H9 (cell line): ENCODE data around the gene RHBDF1. TPM values are rescaled to one million over a fixed set of nuclear protein-coding genes. Genes with fewer than 3 reads are reported as not detected.
A peak's percentile ranks its signal among the peaks of the same experiment; 100 is the strongest.

ENCODE experiments used
- DNase-seq: peaks from one replicate; pipeline ENCODE4 v3.0.0-alpha.2; 2017
- H2AFZ ChIP-seq: one replicate; pipeline ENCODE4 v1.6.1; 2013; ENCODE audit warnings: mild to moderate bottlenecking, low read length, control low read depth, moderate library complexity
- H2AK5ac ChIP-seq: 2 replicates; pipeline ENCODE4 v1.6.1; 2013; ENCODE audit warnings: low read length, control low read depth, mixed read lengths; ENCODE audit not compliant: insufficient read length
- H2BK120ac ChIP-seq: one replicate; pipeline ENCODE4 v1.6.1; 2013; ENCODE audit warnings: low read depth, mild to moderate bottlenecking, low read length, control low read depth, inconsistent platforms; ENCODE audit not compliant: poor library complexity, severe bottlenecking
- H2BK12ac ChIP-seq: 2 replicates; pipeline ENCODE4 v1.6.1; 2013; ENCODE audit warnings: low read length, control low read depth, mixed read lengths, low read depth; ENCODE audit not compliant: insufficient read length
- H2BK15ac ChIP-seq: 2 replicates; pipeline ENCODE4 v1.6.1; 2013; ENCODE audit warnings: low read depth, low read length, control low read depth
- H2BK20ac ChIP-seq: one replicate; pipeline ENCODE4 v1.6.1; 2013; ENCODE audit warnings: low read depth, mild to moderate bottlenecking, low read length, control low read depth, inconsistent platforms; ENCODE audit not compliant: poor library complexity, severe bottlenecking
- H2BK5ac ChIP-seq: 2 replicates; pipeline ENCODE4 v1.6.1; 2013; ENCODE audit warnings: low read length, control low read depth, mixed read lengths; ENCODE audit not compliant: insufficient read length
- H3K14ac ChIP-seq: 2 replicates; pipeline ENCODE4 v1.6.1; 2013; ENCODE audit warnings: low read length, control low read depth; ENCODE audit not compliant: insufficient read depth
- H3K18ac ChIP-seq: 2 replicates; pipeline ENCODE4 v1.6.1; 2013; ENCODE audit warnings: low read depth, mild to moderate bottlenecking, mixed read lengths, low read length, control low read depth; ENCODE audit not compliant: insufficient read length
- H3K23ac ChIP-seq: 2 replicates; pipeline ENCODE4 v1.6.1; 2013; ENCODE audit warnings: low read length, control low read depth, mixed read lengths, low read depth; ENCODE audit not compliant: insufficient read length
- H3K23me2 ChIP-seq: 2 replicates; pipeline ENCODE4 v1.6.1; 2013; ENCODE audit warnings: low read depth, mild to moderate bottlenecking, mixed read lengths, low read length, control low read depth; ENCODE audit not compliant: insufficient read length, poor library complexity, severe bottlenecking
- H3K27ac ChIP-seq: 2 replicates; pipeline ENCODE4 v1.5.1; 2013; ENCODE audit warnings: low read length, control low read depth, mixed read lengths, low read depth; ENCODE audit not compliant: insufficient read length
- H3K27me3 ChIP-seq: 2 replicates; pipeline ENCODE4 v1.6.1; 2013; ENCODE audit warnings: low read length, control low read depth, inconsistent platforms; ENCODE audit not compliant: insufficient read depth
- H3K4ac ChIP-seq: 2 replicates; pipeline ENCODE4 v1.6.1; 2013; ENCODE audit warnings: low read depth, mild to moderate bottlenecking, control low read depth, inconsistent platforms, low read length, moderate library complexity
- H3K4me1 ChIP-seq: 2 replicates; pipeline ENCODE4 v1.6.1; 2013; ENCODE audit warnings: low read length, control low read depth, inconsistent platforms; ENCODE audit not compliant: insufficient read depth
- H3K4me2 ChIP-seq: 2 replicates; pipeline ENCODE4 v1.6.1; 2013; ENCODE audit warnings: low read length, control low read depth, mixed read lengths; ENCODE audit not compliant: insufficient read length, insufficient read depth
- H3K56ac ChIP-seq: 2 replicates; pipeline ENCODE4 v1.6.1; 2013; ENCODE audit warnings: low read depth, mild to moderate bottlenecking, mixed read lengths, low read length, control low read depth; ENCODE audit not compliant: insufficient read length
- H3K79me1 ChIP-seq: 2 replicates; pipeline ENCODE4 v1.6.1; 2013; ENCODE audit warnings: low read depth, mild to moderate bottlenecking, moderate library complexity, low read length, control low read depth, inconsistent platforms; ENCODE audit not compliant: insufficient read depth, poor library complexity, severe bottlenecking
- H3K79me2 ChIP-seq: 2 replicates; pipeline ENCODE4 v1.6.1; 2013; ENCODE audit warnings: low read length, control low read depth, inconsistent platforms; ENCODE audit not compliant: insufficient read depth
- H3K9ac ChIP-seq: 2 replicates; pipeline ENCODE4 v1.6.1; 2013; ENCODE audit warnings: low read length, control low read depth, mixed read lengths; ENCODE audit not compliant: insufficient read length; ENCODE audit errors: extremely low read depth
- H3K9me3 ChIP-seq: one replicate; pipeline ENCODE4 v1.6.1; 2013; ENCODE audit warnings: low read depth, low read length, inconsistent platforms; ENCODE audit not compliant: control insufficient read depth
- H3T11ph ChIP-seq: one replicate; pipeline ENCODE4 v1.6.1; 2013; ENCODE audit warnings: mild to moderate bottlenecking, low read length, control low read depth, inconsistent platforms
- H4K20me1 ChIP-seq: one replicate; pipeline ENCODE4 v1.6.1; 2013; ENCODE audit not compliant: control insufficient read depth, insufficient read length, insufficient read depth
- H4K5ac ChIP-seq: 2 replicates; pipeline ENCODE4 v1.6.1; 2013; ENCODE audit warnings: low read depth, mild to moderate bottlenecking, mixed read lengths, low read length, control low read depth; ENCODE audit not compliant: insufficient read length
- H4K8ac ChIP-seq: replicated peaks from 2 replicates; pipeline ENCODE4 v1.6.1; 2013; ENCODE audit warnings: low read length, control low read depth, mixed read lengths, low read depth; ENCODE audit not compliant: insufficient read length
- H4K91ac ChIP-seq: 2 replicates; pipeline ENCODE4 v1.6.1; 2013; ENCODE audit warnings: low read depth, mild to moderate bottlenecking, moderate library complexity, mixed read lengths, low read length, control low read depth; ENCODE audit not compliant: insufficient read length
- H3K27ac Mint-ChIP-seq, 3 experiments: 2 replicates in 2 of 3; 3 replicates in 1 of 3; pipeline ENCODE4 v1.8.0; 2020 to 2021; ENCODE audit warnings: mixed read lengths in 3 of 3, mild to moderate bottlenecking in 1 of 3, moderate library complexity in 1 of 3
- H3K27me3 Mint-ChIP-seq: 2 replicates; pipeline ENCODE4 v1.8.0; 2021; ENCODE audit warnings: low read depth, mild to moderate bottlenecking, moderate library complexity, mixed read lengths
- H3K36me3 Mint-ChIP-seq, 3 experiments: 2 replicates in 2 of 3; 3 replicates in 1 of 3; pipeline ENCODE4 v1.8.0; 2020 to 2021; ENCODE audit warnings: low read depth in 3 of 3, mixed read lengths in 3 of 3; ENCODE audit not compliant: insufficient read depth in 1 of 3
- H3K4me1 Mint-ChIP-seq, 2 experiments: 2 replicates each; pipeline ENCODE4 v1.8.0; 2020; ENCODE audit warnings: mixed read lengths in 2 of 2
- H3K4me3 Mint-ChIP-seq, 2 experiments: 2 replicates in 1 of 2; 3 replicates in 1 of 2; pipeline ENCODE4 v1.8.0; 2020 to 2021; ENCODE audit warnings: mild to moderate bottlenecking in 2 of 2, mixed read lengths in 2 of 2, moderate library complexity in 1 of 2
- H3K9me3 Mint-ChIP-seq, 2 experiments: 2 replicates in 1 of 2; 3 replicates in 1 of 2; pipeline ENCODE4 v1.8.0; 2020; ENCODE audit warnings: mild to moderate bottlenecking in 2 of 2, mixed read lengths in 2 of 2, moderate library complexity in 1 of 2
- CTCF ChIP-seq: fragments of 200-600 bp; sonication (generic); conservative IDR thresholded peaks from 3 replicates; pipeline ENCODE4 v1.8.0; 2021; ENCODE audit warnings: antibody characterized with exemption, mild to moderate bottlenecking
- WGBS: extraction: QIAGEN DNeasy Blood & Tissue Kit; methylation state at CpG from one replicate; pipeline ENCODE4 v1.1.7; 2013; ENCODE audit warnings: missing lambda C conversion rate, low lambda C conversion rate, mixed read lengths; ENCODE audit not compliant: insufficient read length; ENCODE audit errors: extremely low coverage; 5-methylcytosine and 5-hydroxymethylcytosine counted together
- total RNA-seq: library from RNA; stranded (reverse); gene quantifications from 2 replicates; pipeline ENCODE4 v1.2.1, GENCODE V29; 2021

The RHBDF1 gene
- total RNA-seq, 1 experiment from 2014 or later: 34.6 TPM

DNA sequence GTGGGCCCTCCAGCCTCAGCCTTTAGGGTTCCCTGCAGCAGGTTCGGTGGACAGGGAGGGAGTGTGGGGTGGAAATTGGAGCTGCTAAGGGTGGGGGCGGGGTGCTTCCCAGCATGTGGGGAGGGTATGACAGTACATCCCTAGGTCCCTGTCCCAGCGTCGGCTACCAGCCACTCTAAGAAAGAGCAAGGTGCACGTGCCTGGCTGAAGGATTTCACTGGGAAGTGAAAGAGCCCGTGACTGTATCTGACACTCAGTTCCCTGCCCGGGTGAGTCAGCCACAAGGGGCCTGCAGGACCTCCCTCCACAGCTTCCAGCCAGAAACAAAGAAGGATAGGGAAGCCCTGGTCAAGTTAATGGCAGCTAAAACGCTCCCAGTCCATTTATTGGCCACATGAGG is 14.7 kb downstream of the RHBDF1 start:
- H4K5ac ChIP-seq: no peak overlapping the region
- no peak overlapping the region for H3K27ac ChIP-seq
- H3K36me3 Mint-ChIP-seq: peaks cover 27 to 74% (median 64%) of the 10 kb centered on the region in 3 experiments
- H2BK120ac ChIP-seq: no peak overlapping the region
- H3K79me2 ChIP-seq: no peaks in the 10 kb centered on the region; the same call in 1 of the 2 replicates
- H3K9me3 ChIP-seq: no peaks in the 10 kb centered on the region
- no peaks in the 10 kb centered on the region for H3K23me2 ChIP-seq
- no peak overlapping the region for H2BK15ac ChIP-seq
- no peak overlapping the region for H3K4me2 ChIP-seq
- no peak overlapping the region for H3K14ac ChIP-seq
- H2BK20ac ChIP-seq: no peak overlapping the region
- H3K9me3 Mint-ChIP-seq: peaks cover 2 to 5% of the 10 kb centered on the region in 2 experiments; a peak in 3 of 5 replicates
- H4K20me1 ChIP-seq: no peaks in the 10 kb centered on the region
- no peak overlapping the region for H3T11ph ChIP-seq
- H3K4ac ChIP-seq: no peak overlapping the region
- no peak overlapping the region for H3K18ac ChIP-seq
- DNase-seq: no peak
- H3K27me3 ChIP-seq: no peaks in the 10 kb centered on the region
- no peak overlapping the region for H2BK5ac ChIP-seq
- H3K27me3 Mint-ChIP-seq: peaks cover 1% of the 10 kb centered on the region; the same call in 1 of the 2 replicates
- no peak overlapping the region for H2BK12ac ChIP-seq
- no CpG with 5 or more reads among the region's 8 CpGs for WGBS
- TF ChIP-seq CTCF: no peak
- no peaks in the 10 kb centered on the region for H3K79me1 ChIP-seq
- H3K56ac ChIP-seq: no peak overlapping the region
- no peak overlapping the region for H4K8ac ChIP-seq
- H2AK5ac ChIP-seq: no peak overlapping the region
- H3K4me3 Mint-ChIP-seq: no peak overlapping the region
- H3K23ac ChIP-seq: no peak overlapping the region
- H3K27ac Mint-ChIP-seq: peak overlapping the region in 1 of 3 experiments; percentile 1; a peak in 1 of 7 replicates
- peaks cover 3 to 8% of the 10 kb centered on the region in 2 experiments for H3K4me1 Mint-ChIP-seq
- no peak overlapping the region for H3K9ac ChIP-seq
- no peaks in the 10 kb centered on the region for H3K4me1 ChIP-seq
- H4K91ac ChIP-seq: no peak overlapping the region
- no peak overlapping the region for H2AFZ ChIP-seq
